Measurements from ENCODE around the gene RASSF4.
"Not testable (repeated sequence)": the region's sequence is repeated elsewhere in the genome, so short reads cannot be mapped to it uniquely, and the experiment has no call there.

The RASSF4 gene

GRCh38 chr10:44992070-44992731, 32.6 kb downstream of the RASSF4 start:
- no peak for DNase-seq

- no peak for DNase-seq
Measured at GRCh38 chr10:44992732-44993225, 33.2 kb downstream of the RASSF4 start.

- DNase-seq = no peak
Measured at GRCh38 chr10:44993226-44993921, 33.8 kb downstream of the RASSF4 start.

GRCh38 chr10:44993922-44994751, 34.5 kb downstream of the RASSF4 start:
- no peak for DNase-seq

GRCh38 chr10:44994752-44995530, 35.3 kb downstream of the RASSF4 start:
- no peak for DNase-seq

- no peak for DNase-seq
Measured at GRCh38 chr10:44995581-44995913, 35.9 kb downstream of the RASSF4 start.

GRCh38 chr10:44995914-44996669, 36.5 kb downstream of the RASSF4 start:
- no peak for DNase-seq

- DNase-seq = no peak
Measured at GRCh38 chr10:44997105-44997748, 37.6 kb downstream of the RASSF4 start.

GRCh38 chr10:44998146-44998631, 38.6 kb downstream of the RASSF4 start:
- DNase-seq = no peak

- DNase-seq = no peak
Measured at GRCh38 chr10:45000138-45000751, 40.6 kb downstream of the RASSF4 start.

GRCh38 chr10:45000752-45001380, 41.3 kb downstream of the RASSF4 start, which contains the start of gene ZNF22:
Gene ZNF22 (plus strand): TSS chr10:45000923. CDS start chr10:45003369, 2,446 bp downstream.
- DNase-seq = no peak

- DNase-seq = peak; percentile 12 to 15
Measured at GRCh38 chr10:45001381-45002148, 42.0 kb downstream of the RASSF4 start.

GRCh38 chr10:45003432-45004000, 43.9 kb downstream of the RASSF4 start:
- DNase-seq = no peak

GRCh38 chr10:45004661-45005060, 45.1 kb downstream of the RASSF4 start:
- no peak for DNase-seq

GRCh38 chr10:45005284-45005683, 45.7 kb downstream of the RASSF4 start:
- no peak for DNase-seq

- no peak for DNase-seq
Measured at GRCh38 chr10:45006276-45007030, 46.9 kb downstream of the RASSF4 start.

GRCh38 chr10:45008524-45009161, 49.0 kb downstream of the RASSF4 start:
- peak; percentile 33 to 51 for DNase-seq

GRCh38 chr10:45014557-45014956, 55.0 kb downstream of the RASSF4 start:
- DNase-seq = not testable (repeated sequence)

Data from NCI-H2081 (cell line).